GM18508 (cell line): ENCODE results near the gene STAT6.
"Not testable (repeated sequence)": the region's sequence is repeated elsewhere in the genome, so short reads cannot be mapped to it uniquely, and the experiment has no call there.

Experiments used
- ATAC-seq: cut with Tn5 transposase; IDR thresholded peaks from one replicate; pipeline ENCODE4 v1.9.1; 2021; ENCODE audit warnings: moderate number of reproducible peaks; ENCODE audit not compliant: insufficient read depth, unreplicated experiment

STAT6 gene

DNA sequence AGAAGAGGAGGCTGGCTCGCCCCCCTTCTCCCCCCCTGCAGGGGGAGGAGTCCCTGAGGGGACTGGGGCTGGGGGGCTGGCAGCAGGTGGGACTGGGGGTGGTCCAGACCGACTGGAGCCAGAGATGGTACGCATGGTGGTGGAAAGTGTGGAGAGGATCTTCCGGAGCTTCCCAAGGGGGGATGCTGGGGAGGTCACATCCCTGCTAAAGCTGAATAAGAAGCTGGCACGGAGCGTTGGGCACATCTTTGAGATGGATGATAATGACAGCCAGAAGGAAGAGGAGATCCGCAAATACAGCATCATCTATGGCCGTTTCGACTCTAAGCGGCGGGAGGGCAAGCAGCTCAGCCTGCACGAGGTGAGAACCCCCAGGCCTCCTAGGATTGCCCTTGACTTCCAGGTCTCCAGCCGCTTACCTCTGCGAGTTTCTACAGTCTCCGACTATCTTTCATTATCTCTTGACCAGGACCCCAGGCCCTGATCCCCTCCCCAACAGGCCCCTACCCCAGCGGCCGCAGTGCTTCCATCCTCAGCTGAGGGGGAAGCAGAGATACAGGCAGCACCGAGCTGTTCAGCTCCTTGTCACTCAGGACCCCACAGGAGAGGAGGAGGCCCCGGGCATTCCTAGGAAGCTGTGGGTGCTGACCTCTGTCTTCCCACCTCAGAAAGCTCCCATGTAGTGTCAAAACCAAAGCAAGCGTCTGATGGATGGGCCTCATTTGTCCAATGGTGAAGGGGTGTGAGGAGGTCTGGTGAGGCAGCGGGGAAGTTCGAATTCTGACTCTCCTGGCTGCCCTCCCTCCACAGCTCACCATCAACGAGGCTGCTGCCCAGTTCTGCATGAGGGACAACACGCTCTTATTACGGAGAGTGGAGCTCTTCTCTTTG, 19.3 kb downstream of the STAT6 start:
- ATAC-seq, result no peak

DNA sequence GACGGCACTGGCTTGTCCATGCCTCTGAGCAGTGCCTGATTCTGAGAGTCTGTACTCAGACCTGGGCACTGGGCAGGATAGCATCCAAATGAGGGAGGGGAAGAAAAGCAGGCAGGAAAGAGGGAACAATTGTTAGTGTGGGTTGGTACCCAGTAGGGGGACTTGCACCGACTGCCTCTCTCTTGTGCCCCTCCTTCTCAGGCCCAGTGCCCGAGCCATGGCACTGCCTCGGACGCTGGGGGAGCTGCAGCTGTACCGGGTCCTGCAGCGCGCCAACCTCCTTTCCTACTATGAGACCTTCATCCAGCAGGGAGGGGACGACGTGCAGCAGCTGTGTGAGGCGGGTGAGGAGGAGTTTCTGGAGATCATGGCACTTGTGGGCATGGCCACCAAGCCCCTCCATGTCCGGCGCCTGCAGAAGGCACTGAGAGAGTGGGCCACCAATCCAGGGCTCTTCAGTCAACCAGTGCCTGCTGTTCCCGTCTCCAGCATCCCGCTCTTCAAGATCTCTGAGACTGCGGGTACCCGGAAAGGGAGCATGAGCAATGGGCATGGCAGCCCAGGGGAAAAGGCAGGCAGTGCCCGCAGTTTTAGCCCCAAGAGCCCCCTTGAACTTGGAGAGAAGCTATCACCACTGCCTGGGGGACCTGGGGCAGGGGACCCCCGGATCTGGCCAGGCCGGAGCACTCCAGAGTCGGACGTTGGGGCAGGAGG, 20.1 kb downstream of the STAT6 start:
- no peak for ATAC-seq

DNA sequence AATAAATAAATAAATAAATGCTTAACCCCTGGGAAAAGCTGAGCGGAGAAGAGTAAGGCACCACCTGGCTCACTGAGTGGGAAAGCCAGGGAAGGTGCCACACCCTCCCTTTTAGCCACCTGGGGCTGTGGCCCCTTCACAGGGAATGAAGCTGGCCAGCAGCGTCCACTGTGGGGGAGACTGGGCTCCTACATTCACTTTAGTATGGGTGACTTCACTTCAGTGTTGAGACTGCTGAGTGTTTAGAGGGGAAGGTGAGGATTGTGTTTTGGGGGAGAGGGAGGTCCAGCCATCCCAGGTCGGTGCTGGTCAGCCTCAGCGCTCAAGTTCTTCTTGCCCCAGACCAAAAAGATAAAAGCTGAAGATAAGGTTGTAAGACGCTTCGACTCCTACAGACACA, 20.7 kb downstream of the STAT6 start:
- no peak for ATAC-seq

DNA sequence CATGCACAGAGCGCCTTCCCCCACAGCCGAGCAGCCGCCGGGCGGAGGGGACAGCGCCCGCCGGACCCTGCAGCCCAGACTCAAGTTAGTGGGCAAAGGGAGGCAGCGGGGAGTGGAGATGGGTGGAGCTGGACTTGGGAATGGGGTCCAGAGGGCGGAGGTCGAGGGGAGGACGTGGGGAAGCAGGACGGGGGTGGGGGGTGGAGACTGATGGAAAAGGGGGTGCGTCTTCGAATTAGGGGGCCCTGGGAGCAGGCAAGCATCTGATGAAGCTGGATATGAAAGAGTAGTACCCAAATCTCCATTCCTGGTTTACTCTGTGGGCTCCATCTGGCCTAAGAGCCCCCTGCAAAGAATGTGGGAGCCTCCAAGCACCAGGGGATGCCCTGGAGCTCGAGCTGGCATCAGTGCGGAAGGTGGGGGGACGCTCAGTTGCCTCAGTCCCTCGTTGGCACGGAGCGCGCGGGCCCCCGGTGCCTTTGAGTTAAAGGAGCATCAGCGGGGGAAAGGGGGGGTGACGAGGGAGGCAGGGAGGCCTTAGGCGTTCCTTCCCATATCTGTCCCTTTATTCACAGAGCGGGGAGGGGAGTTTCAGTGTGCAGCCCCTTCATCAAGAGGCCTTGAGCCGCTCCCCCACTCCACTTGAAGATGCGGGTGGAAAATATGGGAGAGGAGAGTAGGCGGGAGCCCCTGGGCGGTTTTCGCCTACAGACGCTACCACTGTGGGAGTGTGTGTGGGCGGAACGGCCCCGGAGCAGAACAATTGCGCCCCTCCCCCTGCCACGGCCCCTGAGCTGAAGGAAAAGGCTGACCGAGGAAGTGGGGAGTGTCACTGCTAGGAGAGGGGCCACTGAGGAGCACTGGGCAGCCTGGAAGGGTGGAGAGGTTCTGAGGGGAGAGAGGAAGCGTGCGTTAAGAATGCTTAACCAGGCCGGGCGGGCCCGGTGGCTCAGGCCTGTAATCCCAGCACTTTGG, 21.6 kb downstream of the STAT6 start:
- ATAC-seq, result no peak

DNA sequence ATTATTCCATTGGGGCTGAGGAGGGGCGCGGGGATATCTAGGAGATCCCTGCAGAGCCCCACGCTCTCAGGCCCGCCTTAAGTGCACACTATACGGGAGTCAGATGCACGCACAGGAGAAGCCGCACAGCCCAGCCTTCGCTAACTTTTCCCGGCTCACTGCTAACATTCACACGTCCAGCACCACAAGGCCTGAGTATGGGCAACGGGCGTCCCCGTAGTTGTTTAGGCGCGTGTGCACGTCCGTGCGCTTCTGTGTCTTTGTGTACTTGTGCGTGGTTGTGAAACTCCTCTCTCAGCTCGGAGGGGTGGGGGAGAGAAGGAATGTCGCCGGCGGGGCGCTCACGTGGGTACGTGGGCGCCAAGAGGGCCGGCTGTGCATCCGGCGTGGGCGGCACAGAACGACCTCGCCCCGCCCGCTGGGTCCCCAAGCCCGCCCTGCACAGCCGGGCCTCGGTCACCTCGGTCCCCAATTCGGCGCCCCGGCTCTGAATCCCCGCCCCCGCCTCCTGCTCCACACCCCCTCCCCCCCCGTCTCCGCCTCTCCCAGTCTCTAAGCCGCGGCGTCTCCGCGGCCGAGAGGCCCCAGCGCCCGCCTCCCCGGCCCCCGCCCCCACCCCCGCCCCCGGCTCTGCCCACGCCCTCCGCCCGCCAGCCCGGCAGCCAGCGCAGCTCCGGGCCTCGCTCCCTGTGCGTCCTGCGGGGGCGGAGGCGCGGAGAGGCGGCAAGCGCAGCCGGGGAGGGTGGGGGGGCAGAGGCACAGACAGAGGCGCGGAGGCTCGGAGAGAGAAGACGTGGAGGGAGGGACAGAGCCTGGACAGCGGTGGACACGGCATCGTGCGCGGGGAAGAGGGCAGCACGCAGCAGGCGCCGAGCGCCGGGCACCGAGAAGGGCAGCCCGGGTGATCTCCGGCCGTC, 22.6 kb downstream of the STAT6 start, which contains the start of gene NAB2:
TSS of gene NAB2 (plus strand) at position 761 of the 917 bp plus-strand sequence. CDS start 158 bp downstream, outside the sequence.
- ATAC-seq, result no peak

DNA sequence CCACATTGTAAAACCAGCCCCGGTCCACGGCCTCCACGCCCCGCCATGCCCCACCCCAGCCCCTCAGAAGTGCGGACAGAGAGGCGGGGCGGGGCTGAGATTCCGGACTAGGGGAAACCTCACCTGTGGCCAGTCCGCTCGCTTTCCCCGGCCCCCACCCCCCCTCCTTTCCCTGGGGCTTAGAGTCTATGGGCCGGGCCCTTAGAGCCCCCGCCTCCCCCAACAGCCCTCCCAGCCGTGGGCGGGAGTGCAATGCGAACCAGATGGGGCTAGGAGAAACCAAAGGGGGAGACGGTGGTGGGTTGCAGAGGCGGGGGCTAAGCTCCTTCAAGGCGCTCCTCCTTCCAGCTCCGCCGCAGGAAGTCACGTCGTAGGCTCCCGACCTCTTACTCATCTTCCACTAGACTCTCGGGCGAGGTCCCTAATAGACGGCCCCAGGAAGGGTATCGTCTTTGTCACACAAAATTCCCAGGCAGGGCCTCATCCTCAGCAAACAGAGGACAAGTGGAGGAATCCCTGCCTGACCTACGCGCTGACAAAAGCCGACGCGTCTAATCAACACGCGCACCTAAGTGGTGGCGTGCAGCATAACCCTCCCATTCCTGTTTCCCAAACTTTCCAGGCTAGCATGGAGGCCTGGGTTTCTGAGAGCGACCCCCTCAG, 23.3 kb downstream of the STAT6 start:
- no peak for ATAC-seq

DNA sequence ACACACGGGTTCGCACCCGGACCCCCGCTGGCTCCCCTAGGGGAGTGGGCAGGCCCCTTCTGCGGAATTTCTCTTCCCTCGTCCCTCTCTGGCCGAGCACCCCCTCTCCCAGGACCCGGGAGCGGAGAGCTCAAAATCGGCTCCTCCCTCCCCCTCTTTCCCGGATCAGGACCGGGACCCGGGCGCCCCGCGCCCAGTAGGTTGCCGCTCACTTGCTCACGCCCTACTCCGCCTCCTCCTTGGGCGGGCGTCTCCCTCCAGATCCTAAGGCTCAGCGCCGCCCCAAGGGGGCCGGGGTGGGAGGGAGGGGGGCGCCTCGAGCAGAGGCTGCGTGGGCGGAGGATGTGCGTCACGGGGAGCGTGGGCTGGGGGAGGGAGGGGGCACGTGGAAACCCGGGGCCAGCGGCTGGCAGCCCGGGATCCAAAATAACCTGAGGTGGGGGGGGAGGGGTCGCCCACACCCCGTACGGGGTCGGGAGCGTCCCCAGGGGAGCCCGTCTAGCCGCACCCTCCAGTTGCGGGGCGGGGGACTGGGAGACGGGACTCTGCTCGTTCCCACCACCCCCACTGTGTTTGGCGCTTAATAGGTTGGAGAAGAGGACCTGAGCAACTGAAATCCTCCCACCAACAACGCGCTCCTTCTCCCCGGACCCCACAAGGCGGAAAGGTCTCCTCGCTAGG, 24.0 kb downstream of the STAT6 start:
- no peak for ATAC-seq

DNA sequence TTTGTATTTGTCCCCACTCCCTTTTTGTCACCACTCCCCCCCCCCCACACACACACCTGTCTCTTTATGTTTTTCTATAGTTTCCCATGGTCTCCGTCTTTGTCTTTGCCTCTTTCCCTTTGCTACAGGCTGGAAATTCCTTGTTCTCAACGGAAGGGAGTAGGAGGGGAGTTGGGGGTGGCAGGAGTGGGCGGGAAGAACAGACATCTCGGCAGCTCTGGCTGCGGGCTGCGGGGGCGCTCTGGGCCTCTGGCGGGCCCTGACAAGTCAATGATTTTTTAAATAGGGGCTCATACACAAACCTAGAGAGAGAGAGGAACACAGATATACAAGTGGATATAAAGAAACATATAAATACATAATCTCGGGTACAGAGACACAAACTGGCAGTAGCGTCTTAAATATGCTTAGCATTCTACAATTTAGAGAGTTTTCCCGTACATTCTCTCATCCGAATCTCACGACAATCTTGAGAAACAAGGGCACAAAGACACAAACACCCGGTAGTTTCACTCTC, 24.6 kb downstream of the STAT6 start:
- no peak for ATAC-seq

DNA sequence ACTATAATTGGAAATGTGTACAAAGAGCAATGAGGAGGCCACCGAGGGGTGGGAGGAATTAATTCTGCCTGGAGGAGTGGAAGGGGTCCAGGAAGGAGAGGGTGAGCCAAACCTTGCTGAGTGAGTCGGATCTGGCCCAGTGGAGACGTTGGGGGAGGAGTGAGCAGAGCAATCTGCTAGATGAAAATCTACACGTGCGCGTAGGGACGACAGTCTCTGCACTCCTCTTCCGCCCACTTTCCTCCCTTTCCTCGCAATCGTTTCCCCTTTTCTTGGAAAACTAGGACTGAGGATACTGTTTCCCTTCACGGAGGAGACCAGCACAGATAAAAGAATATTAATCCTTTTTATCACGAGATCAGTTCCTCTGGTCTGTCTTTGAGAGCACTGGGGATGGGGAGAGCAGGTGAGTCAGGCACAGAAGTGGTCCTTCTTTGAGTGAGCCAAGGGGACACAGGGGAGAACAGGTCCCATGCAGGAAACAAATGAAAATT, 25.1 kb downstream of the STAT6 start:
- ATAC-seq, result no peak

DNA sequence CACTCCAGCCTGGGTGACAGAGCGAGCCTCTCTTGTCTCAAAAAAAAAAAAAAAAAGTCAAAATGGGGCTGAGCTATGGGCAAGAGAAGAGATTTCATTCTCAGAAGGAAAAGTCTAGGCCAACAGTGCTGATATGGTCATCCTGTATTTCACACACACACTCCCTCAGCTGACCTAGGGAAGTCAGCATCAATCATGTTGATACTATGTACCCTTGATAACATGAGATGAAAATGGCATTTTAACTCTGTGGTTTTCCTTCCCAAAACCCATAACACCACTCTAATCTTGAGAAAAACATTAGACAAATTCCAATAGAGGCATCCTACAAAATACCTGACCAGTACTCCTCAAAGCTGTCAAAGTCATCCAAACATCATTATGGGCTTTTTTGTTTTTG, 30.3 kb downstream of the STAT6 start:
- ATAC-seq, result no peak

DNA sequence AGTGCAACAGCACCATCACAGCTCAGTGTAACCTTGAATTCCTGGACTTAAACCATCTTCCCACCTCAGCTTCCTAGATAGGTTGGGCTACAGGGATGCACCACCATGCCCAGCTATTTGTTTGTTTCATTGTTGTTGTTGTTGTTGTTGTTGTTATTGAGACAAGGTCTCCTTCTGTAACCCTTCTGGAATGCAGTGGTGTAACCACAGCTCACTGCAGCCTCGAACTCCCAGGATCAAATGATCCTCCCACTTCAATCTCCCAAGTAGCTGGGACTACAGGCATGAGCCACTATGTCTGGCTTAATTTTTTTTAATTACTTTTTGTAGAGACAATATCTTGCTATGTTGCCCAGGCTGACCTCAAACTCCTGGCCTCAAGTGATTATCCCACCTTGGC, 31.3 kb downstream of the STAT6 start:
- no peak for ATAC-seq

DNA sequence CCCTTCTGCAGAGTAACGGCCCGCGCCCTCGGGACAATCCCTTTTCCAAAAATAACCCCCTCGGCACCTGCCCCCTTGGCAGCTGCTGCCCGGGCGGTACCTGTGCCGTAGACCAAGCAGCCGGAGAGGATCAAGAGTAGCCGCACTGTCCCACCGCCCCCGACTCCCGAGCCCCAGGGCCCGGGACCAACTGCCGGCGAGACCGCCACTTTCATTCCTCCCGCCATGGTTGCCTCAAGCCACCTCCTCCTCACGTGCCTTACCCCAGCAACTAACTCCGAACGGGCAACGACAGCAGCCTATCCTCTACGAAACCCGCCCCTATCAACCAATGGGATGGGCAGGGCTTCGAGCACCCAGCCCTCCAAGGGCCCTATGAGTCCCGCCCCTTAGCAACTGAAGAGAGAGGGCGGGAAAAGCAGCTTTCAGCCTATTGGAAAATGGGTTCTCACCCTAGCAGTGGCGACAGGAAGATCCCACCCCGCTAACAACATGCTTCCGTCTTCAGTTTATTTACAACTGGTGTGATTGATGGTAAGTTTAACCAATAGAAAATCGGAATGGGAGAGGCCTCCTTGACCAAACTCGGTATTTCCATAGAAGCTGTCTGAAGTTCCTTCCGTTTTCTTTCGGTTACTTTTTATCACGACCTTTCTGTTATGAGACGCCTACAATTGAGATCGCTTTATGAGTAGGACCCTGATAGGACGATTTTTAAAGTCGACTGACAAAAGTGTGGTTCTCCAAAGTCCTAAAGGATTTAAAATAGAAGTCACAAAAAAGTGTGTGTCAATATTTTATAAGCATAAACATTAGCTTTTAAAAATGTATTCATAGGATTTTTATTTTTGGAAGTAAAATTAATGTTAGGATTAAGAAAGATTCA, 32.4 kb downstream of the STAT6 start, which contains the start of gene NEMP1:
TSS of gene NEMP1 (minus strand) at position 273 of the 886 bp plus-strand sequence. CDS start at position 227, 46 bp downstream.
- ATAC-seq, result peak; percentile 92

DNA sequence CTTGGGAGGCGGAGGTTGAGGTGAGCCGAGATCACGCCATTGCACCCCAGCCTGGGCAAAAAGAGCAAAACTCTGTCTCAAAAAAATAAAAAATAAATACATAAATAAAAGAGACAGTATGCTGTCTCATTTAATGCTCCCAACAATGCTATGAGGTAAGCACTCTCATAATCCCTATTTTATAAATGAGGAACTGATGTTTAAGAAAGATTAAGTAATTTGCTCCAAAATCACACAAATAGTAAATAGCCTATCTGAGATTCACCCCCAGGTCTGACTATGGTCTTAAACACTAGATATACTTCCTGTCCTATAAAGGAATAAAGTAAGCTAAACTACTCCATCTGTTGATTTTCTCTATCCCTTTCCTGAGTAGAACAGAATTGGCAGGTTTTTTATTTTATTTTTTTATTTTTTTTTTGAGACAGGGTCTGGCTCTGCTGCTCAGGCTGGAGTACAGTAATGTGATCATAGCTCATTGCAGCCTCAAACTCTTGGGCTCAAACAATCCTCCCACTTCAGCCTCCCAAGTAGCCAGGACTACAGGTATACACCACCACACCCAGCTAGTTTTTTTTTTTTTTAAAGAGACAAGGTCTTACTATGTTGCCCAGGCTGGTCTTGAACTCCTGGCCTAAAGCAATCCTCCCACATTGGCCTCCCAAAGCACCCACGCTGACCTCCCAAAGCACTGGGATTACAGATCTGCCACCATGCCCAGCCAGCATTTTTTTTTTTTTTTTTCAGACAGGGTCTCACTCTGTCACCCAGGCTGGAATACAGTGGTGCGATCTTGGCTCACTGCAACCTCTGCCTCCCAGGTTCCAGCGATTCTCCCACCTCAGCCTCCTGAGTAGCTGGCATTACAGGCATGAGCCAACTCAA, 37.4 kb downstream of the STAT6 start:
- not testable (repeated sequence) for ATAC-seq

DNA sequence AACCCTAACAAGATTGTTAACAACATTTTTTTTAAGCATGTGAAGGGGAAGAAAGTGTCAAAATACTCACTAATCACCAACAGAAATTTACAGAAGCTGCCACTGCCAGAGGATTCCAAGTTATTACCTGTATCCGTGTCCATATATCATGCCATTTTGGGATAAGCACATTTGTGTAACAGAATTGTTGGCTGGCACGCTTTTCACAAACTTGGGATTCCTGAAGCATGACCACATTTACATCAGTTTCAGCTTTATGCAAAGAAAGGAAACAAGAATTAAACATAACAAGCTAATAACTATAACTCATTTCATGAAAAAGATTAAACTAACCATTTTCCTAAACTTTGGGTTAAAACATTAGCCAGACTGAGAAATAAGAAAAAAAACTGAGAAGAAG, 38.5 kb downstream of the STAT6 start:
- no peak for ATAC-seq

DNA sequence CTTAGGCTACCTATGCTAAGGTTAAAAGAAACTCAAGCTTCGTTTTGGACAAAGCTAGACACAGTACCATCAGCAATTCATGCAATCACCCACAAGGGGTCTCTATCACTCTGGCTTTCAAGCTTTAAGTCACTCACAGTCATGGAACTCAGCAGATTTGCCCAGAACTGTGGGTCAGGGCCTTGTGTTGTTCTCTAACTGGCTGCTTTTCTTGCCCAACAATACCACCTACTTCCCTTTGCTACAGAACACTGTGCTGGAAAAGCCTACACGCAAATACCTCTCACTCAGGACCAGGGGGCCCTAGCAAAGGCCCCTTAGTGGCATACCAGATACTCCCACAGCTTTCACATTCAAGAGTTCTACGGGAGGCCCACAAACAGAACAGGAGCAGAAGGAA, 41.6 kb downstream of the STAT6 start:
- peak; percentile 77 for ATAC-seq

DNA sequence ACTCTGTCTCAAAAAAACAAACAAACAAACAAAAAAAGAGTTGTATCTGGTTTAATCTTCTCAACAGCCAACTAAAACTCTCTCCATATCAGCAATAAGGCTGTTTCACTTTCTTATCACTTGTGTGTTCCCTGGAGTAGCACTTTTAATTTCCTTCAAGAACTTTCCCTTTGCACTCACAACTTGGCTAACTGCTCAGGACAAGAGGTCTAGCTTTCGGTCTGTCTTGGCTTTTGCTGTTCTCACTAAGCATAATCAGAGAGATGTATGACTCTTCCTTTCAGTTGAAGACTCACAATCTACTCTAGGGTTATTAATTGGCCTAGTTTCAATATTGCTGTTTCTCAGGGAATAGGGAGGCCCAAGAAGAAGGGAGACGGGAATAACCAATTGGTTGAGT, 44.9 kb downstream of the STAT6 start:
- ATAC-seq, result no peak
